GM10266 (cell line): ENCODE results near the gene VWCE.
"Not testable (repeated sequence)": the region's sequence is repeated elsewhere in the genome, so short reads cannot be mapped to it uniquely, and the experiment has no call there.

Experiments used
- DNase-seq: peaks from one replicate; pipeline ENCODE4 v3.0.0; 2012; ENCODE audit errors: extremely low spot score

Gene VWCE

GRCh38 chr11:61248071-61248470, 47.0 kb downstream of the VWCE start:
- DNase-seq = not testable (repeated sequence)

- not testable (repeated sequence) for DNase-seq
These were observed 49.7 kb downstream of the VWCE start for GRCh38 chr11:61245284-61245964.

DNA sequence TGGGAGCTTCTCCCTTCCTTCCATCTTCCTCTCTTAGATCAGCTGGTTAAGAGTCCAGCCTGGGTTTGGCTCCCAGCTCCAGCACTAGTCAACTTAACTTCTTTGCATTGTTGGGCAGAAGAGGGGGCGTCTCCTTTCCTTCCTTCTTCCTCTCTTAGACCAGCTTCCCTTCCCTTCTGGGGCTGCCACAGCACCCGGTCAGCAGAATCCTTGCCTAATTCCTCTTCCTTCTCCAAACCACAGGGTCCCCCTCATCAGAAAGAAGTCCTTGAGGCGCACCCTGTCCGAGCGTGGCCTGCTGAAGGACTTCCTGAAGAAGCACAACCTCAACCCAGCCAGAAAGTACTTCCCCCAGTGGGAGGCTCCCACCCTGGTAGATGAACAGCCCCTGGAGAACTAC, 53.6 kb downstream of the VWCE start:
- not testable (repeated sequence) for DNase-seq

GRCh38 chr11:61240875-61241274, 54.2 kb downstream of the VWCE start, which contains the start of gene PGA5:
PGA5 (plus strand) TSS chr11:61241175; CDS start chr11:61241227, 52 bp downstream.
- not testable (repeated sequence) for DNase-seq

DNA sequence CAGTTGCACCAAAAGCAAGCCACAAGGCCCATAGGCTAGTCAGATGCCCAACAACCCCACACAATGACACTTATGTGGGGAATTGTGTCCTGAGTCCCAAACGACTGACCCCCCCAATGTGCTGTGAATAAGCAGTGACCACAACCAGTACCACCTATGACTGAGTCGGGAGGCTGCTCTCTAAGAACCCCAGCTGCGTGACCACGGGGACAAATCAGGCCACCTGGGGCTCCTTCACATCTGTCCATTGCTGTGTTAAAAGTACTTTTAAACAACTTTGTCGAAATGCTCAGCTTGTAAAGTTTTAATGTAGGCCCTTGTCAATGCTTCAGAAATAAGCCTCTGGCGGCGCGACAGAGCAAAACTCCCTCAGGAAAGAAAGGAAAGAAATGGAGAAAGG, 54.8 kb downstream of the VWCE start:
- not testable (repeated sequence) for DNase-seq

- not testable (repeated sequence) for DNase-seq
These were observed 58.0 kb downstream of the VWCE start for GRCh38 chr11:61237130-61237529.

- DNase-seq = not testable (repeated sequence)
These were observed 62.5 kb downstream of the VWCE start for GRCh38 chr11:61232548-61233145.

- not testable (repeated sequence) for DNase-seq
These were observed 63.5 kb downstream of the VWCE start for GRCh38 chr11:61231585-61231984.

DNA sequence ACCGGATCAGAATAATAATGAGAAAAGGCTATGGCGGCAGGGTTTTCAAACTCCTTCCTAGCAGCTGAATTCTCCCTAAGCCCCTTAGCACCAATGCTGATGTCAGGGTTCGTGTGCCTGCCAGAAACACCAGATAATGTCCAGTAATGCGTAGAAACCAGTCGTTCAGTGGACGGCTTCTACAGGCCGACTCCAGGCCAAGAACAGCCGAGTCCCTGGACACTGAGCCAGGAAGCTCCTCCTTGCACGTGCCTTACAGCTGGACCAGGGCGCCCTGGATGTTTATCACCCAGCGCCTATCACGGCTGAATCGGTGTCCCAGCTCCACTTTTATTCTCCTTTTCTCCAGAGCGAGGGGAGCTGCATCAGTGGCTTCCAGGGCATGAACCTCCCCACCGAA, 64.1 kb downstream of the VWCE start:
- DNase-seq = not testable (repeated sequence)

- DNase-seq = not testable (repeated sequence)
These were observed 65.7 kb downstream of the VWCE start for GRCh38 chr11:61229458-61229857.

- DNase-seq = not testable (repeated sequence)
These were observed 68.5 kb downstream of the VWCE start for GRCh38 chr11:61226457-61227137.

DNA sequence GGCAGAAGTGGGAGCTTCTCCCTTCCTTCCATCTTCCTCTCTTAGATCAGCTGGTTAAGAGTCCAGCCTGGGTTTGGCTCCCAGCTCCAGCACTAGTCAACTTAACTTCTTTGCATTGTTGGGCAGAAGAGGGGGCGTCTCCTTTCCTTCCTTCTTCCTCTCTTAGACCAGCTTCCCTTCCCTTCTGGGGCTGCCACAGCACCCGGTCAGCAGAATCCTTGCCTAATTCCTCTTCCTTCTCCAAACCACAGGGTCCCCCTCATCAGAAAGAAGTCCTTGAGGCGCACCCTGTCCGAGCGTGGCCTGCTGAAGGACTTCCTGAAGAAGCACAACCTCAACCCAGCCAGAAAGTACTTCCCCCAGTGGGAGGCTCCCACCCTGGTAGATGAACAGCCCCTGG, 72.4 kb downstream of the VWCE start:
- not testable (repeated sequence) for DNase-seq

DNA sequence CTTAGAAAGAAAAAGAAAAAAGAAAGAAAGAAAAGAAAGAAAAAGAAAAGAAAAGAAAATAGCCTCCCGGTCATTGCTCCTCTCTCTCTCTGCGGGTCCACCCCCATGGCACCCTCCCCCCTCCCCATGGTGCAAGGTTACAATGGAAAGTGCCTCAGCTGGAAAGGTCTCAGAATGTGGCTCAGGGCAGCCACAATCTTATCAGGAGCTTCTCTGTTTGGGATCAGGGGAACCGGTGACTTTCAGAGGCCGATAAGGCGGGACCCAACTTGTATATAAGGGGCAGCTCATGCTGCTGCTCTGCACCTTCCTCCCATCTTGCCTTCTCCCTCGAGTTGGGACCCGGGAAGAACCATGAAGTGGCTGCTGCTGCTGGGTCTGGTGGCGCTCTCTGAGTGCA, 73.1 kb downstream of the VWCE start, which contains the start of gene PGA4:
PGA4 (plus strand) TSS at position 301 of the 400 bp plus-strand sequence; CDS start at position 355, 54 bp downstream.
- DNase-seq = not testable (repeated sequence)

- DNase-seq = not testable (repeated sequence)
These were observed 76.1 kb downstream of the VWCE start for GRCh38 chr11:61219016-61219415.

GRCh38 chr11:61218306-61218705, 76.8 kb downstream of the VWCE start:
- DNase-seq = not testable (repeated sequence)

GRCh38 chr11:61213711-61214324, 81.3 kb downstream of the VWCE start:
- not testable (repeated sequence) for DNase-seq

DNA sequence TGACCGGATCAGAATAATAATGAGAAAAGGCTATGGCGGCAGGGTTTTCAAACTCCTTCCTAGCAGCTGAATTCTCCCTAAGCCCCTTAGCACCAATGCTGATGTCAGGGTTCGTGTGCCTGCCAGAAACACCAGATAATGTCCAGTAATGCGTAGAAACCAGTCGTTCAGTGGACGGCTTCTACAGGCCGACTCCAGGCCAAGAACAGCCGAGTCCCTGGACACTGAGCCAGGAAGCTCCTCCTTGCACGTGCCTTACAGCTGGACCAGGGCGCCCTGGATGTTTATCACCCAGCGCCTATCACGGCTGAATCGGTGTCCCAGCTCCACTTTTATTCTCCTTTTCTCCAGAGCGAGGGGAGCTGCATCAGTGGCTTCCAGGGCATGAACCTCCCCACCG, 82.9 kb downstream of the VWCE start:
- not testable (repeated sequence) for DNase-seq

GRCh38 chr11:61211327-61211952, 83.7 kb downstream of the VWCE start:
- not testable (repeated sequence) for DNase-seq

- DNase-seq = not testable (repeated sequence)
These were observed 84.5 kb downstream of the VWCE start for GRCh38 chr11:61210629-61211028.
